H4 (cell line): Measurements from ENCODE around the gene RIMS3. TPM values are rescaled to one million over a fixed set of nuclear protein-coding genes. Genes with fewer than 3 reads are reported as not detected.
A peak's percentile ranks its signal among the peaks of the same experiment; 100 is the strongest.
"Not testable (repeated sequence)": the region's sequence is repeated elsewhere in the genome, so short reads cannot be mapped to it uniquely, and the experiment has no call there.

Experiments used
- DNase-seq: peaks from one replicate; pipeline ENCODE4 v3.0.0-alpha.2; 2015; ENCODE audit warnings: low spot score
- total RNA-seq: library from RNA; depleted of rRNA; stranded (reverse); fragments of >200 nt; shearing (Covaris generic); gene quantifications from 2 replicates; pipeline ENCODE4 v1.2.3, GENCODE V29; 2014

Gene RIMS3
- total RNA-seq, 1 experiment from 2014 or later, result 5.9 TPM

- DNase-seq, result peak; percentile 48
Observed at GRCh38 chr1:40630488-40631223, 34.8 kb downstream of the RIMS3 start.

DNA sequence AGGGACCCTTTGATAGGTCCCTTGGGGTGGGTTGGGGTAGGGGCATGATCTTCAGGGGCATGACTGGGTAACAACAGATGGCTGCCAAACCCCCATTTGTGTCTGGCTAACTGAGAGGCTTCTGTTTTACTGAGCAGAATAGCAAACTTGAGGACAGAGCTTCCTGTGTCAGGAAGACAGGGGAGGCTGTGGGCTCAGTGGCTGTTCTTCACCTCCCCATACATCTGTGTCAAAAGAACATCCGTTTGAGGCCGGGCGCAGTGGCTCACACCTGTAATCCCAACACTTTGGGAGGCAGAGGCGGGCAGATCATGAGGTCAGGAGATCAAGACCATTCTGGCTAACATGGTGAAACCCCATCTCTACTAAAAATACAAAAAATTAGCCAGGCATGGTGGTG is 35.9 kb downstream of the RIMS3 start:
- not testable (repeated sequence) for DNase-seq

GRCh38 chr1:40628903-40629292 is 36.6 kb downstream of the RIMS3 start:
- DNase-seq, result no peak

GRCh38 chr1:40627987-40628902 is 37.2 kb downstream of the RIMS3 start:
- no peak for DNase-seq

DNA sequence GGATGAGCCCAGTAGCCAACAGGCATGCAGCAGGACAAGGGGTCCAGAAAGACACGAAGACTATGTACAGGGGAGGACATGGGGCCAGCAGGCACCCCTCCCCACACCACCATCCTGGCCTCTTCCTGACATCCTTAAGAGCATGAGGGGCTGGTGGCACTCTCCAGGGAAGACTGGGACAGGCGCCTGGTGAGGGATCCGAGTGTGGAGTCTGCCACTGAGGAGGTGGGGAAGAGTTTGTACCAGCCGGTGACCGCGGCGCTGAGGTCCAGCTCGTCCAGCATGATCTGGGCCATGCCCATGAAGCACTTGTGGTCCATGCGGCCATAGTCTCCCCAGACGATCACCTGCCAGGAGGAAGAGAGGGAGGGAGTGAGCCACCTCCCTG is 39.1 kb downstream of the RIMS3 start:
- no peak for DNase-seq

- no peak for DNase-seq
Observed at GRCh38 chr1:40625476-40626382, 39.8 kb downstream of the RIMS3 start.

- DNase-seq, result no peak
Observed at GRCh38 chr1:40625076-40625475, 40.4 kb downstream of the RIMS3 start.

DNA sequence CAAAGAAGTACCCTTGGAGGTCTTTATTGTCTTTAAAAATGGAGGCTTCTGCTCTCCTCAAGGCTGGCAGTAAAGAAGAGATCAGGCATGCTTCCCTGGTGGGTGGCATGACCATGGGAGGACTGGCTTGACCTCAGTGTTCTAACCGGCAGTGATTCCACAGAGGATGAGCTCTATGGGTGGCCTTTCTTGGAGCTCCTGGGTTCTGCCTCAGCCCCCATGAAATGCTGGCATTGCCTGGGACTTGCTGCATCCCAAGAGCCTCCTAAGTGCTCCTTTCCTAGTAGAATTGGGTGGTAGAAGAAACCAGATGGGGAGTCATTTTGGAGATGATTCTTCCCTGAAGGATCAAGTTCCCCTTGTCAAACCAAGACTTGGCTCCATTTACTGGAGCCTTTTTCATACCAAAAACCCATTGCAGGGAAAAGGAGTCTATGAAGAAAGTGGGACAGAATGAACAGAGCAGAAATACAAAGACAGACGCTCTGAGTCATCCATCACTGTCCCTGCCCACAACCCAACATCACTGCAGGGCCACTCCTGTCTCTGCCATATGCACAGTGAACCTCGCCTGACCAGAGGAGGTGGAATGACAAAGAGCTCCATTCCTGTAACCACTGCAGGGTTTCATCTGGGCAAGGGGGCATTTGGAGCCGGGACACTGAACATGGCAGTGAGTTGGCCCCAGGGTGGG is 42.4 kb downstream of the RIMS3 start:
- DNase-seq, result no peak

DNA sequence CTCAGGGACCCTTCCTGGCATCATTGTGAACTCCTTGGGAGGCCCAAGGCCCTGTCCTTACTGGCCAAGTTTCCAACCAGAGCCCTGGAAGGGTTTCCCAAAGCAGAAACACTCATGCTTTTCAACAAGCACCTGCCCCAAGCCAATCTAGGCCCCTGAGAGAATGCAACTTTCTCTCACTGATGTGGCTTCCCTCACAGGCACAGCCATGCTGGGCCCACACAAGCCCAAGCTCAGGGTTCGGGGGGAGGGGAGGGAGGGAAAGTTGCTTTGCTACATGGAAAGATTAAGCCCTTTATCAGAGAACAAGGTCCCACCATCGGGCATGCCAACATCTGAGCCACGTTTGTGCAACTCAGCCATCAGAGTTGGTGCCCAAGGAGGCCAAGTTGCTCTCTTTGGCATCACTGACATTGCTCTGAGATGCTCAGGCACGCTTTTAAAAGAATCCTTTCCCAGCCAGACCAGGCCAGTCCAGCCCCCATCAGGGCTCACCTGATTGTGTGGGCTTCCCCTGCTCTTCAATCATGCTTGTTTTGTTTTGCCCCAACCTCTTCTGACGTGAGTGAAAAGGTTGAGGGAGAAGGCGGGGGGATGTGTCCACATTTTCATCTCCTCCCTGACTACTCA is 43.5 kb downstream of the RIMS3 start:
- no peak for DNase-seq

DNA sequence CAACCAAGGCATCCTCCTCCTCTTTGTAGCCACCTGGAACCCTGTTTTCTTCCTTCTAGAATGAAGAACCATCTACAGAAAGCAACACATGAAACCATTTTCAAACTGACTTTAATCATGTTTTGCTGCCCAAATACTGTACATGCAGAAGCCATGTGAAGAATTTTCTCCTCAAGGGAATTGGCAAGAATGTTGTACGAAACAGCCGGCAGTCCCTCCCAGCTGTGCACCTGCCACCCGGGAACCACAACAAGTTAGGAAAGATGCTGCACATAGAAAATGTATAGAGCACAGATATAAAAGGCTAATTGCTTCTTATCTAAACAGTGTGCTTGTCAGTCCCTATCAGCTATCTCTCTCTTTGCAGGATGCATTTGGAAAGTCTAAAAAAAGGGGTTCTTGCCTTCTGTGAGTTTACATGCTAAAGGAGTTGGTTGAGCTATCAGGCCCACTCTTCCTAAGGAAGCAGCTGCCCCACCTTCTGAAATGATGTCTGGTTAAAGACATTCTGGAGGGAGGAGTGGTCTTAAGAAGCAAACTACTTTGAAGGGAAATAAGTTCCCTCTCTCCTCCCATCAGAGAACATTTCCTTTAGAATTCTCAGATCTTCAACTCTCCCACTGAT is 44.8 kb downstream of the RIMS3 start:
- no peak for DNase-seq

DNA sequence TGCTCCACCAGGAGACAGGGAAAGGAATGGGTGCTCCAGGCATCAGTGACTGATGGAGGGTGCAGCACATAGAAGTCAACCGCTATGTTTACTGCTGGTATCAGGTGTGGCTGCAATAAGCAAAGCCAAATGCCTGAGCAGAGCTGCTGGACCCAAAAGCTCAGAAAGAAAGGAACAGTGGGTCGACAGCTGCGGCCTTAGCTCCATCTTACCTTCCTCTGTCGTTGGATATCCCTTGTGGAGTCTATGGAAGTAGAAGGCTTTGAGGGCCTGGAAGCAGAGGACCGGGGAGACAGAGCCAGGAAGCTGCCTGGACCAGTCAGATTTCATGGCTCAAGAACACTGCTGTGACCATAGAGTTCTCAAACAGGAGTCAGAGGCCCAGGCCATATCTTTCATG is 45.3 kb downstream of the RIMS3 start:
- no peak for DNase-seq

GRCh38 chr1:40618108-40618507 is 47.4 kb downstream of the RIMS3 start:
- DNase-seq, result no peak

DNA sequence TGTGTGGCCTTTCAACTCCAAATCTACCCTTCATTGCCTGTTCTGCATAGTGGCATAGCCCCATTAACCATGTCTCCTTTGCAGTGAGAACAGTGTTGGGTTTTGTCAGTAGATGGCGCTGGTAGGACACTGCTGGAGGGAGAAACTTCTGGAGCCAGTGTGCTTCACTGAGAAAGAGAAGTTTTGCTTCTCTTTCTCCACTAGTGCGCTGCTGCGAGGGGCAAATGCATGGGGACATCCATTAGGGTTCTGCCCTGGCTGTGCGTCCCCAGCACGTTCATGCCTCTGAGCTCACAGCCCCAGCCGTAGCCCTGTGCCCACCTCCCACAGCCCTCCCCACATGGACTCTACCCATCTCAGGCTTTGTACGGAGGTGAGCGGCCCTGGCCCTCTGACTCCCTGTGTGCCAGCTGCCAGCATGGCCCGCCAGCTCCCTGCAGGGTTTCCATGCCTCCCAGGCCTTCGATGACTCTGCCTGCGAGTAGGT is 53.1 kb downstream of the RIMS3 start:
- peak; percentile 57 for DNase-seq

GRCh38 chr1:40610156-40610555 is 55.3 kb downstream of the RIMS3 start:
- no peak for DNase-seq

DNA sequence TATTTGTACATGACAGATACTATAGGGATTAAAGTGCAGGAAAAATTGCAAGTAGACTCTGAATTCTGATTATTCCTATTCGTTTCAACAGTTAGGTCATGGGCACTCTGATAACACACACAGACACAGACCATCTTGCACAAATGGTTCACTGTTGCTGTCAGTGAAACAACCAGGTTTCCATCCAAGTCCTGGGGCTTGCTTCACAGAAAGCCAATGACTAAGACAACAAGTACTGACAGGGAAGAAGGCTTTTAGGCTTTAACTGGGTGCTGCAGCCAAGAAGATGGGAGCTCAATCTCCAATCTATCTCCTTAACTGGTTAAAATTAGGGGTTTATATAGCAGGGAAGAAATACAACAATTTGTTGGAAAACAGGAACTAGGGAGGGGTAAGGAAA is 57.6 kb downstream of the RIMS3 start:
- DNase-seq, result no peak

DNA sequence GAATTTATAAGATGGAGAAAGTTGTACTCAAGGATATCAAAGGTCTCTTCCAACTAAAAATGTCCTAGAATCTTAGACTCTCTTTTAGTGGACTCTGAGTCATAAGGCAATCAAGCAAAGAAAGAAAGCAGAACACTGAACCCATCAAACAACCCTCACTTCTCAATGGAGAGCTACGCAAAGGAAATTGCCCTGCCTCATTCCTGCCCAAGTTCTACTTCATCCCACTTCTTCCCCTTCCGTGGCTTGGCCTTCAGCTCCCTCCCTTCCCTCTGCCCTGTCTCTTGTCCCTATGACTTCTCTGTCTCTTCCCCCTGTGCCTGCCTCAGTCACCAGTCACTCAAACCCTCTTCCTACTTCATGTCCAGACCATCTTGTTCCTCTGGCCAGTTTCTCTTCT is 58.5 kb downstream of the RIMS3 start:
- DNase-seq, result no peak

DNA sequence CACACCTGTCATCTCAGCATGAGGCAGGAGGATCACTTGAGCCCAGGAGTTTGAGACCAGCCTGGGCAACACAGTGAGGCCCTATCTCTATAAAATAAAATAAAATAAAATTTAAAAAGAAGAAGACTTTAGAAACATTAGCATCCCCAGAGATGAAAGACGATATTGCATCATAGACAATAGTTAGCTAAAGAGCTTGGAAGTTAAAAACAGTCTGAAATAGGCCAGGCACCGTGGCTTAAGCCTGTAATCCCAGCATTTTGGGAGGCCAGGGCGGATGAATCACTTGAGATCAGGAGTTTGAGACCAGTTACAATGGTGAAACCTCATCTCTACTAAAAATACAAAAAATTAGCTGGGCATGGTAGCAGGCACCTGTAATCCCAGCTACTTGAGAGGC is 59.3 kb downstream of the RIMS3 start:
- no peak for DNase-seq

GRCh38 chr1:40599926-40600325 is 65.6 kb downstream of the RIMS3 start:
- no peak for DNase-seq

DNA sequence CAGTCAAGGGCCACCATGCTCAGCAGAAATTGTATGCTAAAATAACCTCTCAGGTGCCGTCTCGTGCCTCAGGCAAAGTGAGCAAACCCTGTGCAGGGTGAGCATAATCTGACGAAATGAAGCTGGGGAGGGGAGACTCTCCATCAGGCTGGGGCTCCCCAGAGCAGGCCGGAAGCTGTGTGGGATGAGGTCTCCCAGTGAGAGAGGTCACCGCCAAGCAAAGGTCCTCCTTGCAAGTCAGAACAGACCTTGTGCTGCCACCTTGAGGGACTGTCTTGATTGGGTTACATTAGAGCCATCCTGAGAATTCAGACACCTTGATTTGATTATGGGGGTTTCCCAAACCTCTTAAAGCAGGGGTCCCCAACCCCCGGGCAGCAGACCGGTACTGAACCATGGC is 69.9 kb downstream of the RIMS3 start:
- DNase-seq, result no peak

- DNase-seq, result no peak
Observed at GRCh38 chr1:40594187-40594531, 71.3 kb downstream of the RIMS3 start.
